HG03045 (cell line): Measurements from ENCODE around the gene MRPL39.

Experiments used
- ATAC-seq: cut with Tn5 transposase; IDR thresholded peaks from one replicate; pipeline ENCODE4 v1.9.1; 2021; ENCODE audit warnings: mild to moderate bottlenecking, moderate library complexity; ENCODE audit not compliant: unreplicated experiment

The MRPL39 gene

DNA sequence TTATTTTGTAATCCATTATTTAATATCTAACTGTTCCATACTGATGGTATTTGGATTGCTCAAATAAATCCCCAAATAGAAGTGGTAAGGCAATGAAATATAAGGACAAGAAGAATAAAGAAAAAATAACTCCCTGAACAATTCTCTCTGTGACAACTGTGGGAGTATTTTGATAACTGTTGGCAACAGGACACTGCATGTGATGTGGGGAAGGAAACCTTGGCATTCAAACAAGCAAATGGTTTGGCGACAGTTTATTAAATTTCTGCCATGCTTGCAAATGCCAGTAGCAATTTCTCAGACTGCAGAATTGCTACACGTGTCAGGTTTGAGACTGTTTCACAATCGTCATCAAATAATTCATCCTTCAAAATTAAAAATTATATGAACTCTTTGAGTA, 8.6 kb upstream of the MRPL39 start:
- no peak for ATAC-seq

GRCh38 chr21:25614441-25614840, 7.2 kb upstream of the MRPL39 start:
- no peak for ATAC-seq

DNA sequence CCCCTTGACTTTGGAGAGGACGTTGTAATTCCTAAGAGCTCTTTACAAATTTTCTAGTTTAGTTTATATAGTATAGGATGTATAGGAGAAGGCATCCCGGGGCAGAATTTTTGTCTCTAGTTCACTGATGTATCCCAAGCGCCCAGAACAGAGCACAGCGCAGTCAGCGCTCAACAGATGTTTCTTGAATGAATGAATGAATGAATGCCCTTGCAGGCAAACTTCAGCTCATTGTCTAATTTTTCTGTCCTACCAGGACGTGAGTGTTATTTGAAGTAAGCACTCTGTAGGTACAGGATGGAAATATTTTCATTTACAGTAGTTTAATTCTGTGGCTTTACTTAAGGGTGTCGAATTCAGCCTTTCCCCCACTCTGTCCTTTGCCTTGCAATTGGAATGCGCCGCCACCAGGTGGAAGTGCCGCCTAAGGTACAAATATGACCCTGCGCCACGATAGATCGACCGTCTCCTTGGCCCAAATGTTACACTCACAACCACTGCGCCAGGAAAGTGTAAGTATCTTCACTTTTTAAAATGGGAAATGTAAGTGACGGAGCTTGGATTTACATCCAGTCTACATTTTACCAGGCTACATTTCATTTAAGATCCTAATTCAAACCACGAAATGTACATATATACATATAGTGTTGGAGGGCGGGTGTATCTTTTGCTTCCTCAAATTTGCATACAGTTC, 910 bp upstream of the MRPL39 start:
- peak; percentile 81 for ATAC-seq

DNA sequence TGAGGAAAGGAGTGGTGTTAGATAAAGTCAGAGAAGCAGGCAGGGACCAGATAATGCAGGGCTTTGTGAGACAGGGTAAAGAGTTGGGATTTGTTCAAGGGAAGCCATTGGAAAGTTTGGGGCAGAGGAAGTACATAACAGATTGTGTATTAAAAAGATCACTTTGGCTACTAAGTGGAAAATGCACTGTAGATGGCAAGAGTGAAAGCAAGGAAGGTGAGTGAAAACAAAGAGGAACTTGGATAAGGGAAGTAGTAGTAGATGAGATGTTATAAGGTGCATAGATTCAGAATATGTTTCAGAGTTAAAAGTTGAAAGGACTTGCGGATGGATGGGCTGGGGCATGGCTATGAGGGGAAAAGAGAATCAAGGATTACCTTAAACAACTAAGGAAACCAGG, 17.4 kb downstream of the MRPL39 start:
- no peak for ATAC-seq

GRCh38 chr21:25586791-25587190, 20.5 kb downstream of the MRPL39 start:
- ATAC-seq: no peak

GRCh38 chr21:25586326-25586725, 21.0 kb downstream of the MRPL39 start:
- no peak for ATAC-seq

- no peak for ATAC-seq
These were observed 22.2 kb downstream of the MRPL39 start for GRCh38 chr21:25584833-25585676.

DNA sequence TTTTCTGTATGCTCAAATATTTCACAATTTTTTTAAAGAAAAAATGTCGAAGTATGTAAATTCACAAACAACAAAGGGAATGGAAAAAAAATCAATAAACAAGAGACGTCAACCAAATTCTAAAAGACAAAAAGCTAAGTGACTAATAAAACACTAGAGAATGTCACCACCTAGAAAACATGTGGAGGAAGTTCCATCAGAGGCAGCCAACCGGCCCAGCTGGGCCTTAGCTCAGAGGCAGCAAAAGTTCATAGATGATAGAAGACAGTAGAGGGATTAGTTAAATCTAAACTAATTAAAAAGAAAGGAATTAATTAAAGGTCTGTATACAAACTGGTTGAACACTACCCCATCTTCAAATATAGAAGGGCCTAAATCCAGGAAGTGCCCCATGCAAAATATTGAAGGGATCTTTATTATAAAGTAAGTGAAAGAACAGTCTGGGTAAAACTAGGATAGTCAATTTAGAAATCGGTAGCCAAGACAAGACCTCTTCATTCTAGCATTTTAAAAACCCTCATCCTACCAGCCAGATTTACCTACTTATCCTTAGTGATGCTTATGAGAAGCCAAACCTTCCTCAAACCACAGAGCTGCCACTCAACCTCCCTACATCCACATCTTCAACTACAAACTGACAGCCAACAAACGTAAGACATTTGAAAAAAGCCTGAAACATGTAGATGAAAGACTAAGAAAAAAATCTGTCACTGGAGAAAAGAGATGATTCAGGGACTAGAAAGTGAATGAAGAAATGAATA, 23.7 kb downstream of the MRPL39 start:
- no peak for ATAC-seq

- ATAC-seq: no peak
These were observed 24.4 kb downstream of the MRPL39 start for GRCh38 chr21:25582888-25583287.

GRCh38 chr21:25582164-25582790, 25.0 kb downstream of the MRPL39 start:
- ATAC-seq: no peak

DNA sequence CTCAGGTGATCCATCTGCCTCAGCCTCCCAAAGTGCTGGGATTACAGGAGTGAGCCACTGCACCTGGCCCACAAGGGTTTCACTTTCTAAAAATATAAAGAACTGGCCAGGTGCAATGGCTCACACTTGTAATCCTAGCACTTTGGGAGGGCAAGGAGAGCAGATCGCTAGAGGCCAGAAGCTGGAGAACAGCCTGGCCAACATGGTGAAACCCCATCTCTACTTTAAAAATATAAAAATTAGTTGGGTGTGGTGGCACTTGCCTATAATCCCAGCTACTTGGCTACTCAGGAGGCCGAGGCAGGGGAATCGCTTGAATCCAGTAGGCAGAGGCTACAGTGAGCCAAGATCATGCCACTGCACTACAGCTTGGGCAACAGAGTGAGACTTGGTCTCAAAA, 25.7 kb downstream of the MRPL39 start:
- ATAC-seq: no peak

DNA sequence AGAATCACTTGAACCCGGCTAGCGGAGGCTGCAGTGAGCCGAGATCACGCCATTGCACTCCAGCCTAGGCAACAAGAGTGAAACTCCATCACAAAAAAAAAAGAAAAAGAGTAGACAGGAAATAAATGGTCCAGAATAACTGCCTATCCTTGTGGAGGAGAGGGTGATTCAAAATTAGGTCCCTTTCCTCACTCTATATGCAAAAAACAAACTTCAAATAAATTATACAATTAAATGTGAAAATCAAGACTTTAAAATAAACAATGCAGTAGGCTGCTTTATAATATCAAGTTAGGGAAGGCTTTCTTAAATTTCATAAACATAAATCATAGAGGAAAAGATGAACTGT, 26.4 kb downstream of the MRPL39 start:
- ATAC-seq: no peak

- ATAC-seq: no peak
These were observed 27.9 kb downstream of the MRPL39 start for GRCh38 chr21:25579226-25580013.

GRCh38 chr21:25578056-25578961, 29.0 kb downstream of the MRPL39 start:
- ATAC-seq: peak; percentile 29

DNA sequence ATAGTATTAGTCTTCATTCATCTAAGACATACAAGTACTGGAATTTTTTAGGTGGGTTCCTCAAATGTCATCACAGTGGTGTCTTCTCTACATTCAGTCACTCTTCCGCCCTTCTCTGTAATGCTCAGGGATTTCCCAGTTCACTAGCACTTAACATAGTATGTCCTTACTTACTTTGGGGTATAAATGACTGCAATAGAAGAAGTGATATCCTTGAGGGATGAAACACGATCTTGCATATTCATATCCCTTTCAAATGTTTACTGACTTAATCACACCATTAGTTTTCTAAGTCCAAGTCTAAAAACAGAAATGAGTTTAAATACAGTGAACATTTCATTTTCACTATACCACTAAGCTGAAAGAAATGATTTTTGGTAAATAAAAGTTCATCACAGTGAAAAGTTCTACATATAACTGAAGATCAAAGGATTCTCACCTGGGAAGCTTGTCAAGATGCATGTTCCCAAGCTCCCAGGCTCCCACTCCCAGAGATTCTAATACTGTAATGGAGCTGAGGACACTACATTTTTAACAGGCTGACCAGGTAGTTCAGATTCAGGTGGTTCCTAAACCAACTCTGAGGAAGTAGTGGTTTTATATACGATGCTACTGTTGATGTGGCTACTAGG, 29.7 kb downstream of the MRPL39 start:
- ATAC-seq: peak; percentile 7

DNA sequence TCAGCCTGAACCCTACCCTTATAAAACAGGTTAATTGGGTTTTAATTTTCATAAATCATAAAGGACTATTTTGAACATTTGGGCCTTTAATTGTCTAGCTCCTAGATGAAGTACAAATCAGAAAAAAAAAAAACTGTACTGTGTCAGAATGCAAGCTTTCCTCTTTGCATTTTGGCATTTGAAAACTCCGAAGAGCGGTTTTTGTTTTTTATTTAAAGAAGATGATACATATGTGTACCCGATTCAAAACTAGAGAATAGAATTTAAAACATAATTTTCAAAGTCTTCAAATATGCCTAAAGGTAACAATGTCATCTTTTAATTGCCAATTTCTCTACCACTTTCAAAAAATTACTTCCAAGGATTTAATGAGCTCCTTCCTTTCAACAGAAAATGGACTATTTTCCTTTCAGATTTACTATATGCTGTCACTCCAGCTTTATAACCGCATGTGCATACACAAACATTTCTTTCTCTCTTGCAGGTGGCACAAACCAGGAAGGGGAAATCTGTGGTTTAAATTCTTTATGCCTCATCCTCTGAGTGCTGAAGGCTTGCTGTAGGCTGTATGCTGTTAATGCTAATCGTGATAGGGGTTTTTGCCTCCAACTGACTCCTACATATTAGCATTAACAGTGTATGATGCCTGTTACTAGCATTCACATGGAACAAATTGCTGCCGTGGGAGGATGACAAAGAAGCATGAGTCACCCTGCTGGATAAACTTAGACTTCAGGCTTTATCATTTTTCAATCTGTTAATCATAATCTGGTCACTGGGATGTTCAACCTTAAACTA, 33.7 kb downstream of the MRPL39 start:
- no peak for ATAC-seq

DNA sequence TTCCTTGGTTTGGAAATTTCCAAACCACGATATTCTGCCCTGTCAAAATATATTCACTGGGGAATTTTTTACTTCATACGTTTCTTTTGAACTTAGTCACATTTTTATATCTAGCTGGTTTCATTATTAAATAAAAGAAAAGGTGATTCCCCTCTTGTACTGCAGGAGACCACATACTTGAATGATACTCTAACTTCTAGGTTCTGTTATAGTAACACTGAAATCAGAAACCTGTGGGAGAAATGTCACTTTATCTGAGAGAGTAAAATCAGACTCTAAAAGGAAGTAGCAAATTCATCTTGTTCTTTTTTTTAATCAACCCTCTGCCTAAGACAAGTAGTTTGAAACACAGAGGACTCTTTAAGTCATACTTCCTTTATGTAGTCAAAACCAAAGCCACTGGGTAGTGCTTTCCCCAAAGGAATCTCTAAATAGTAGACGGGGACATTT, 34.4 kb downstream of the MRPL39 start:
- peak; percentile 35 for ATAC-seq

- ATAC-seq: no peak
These were observed 35.6 kb downstream of the MRPL39 start for GRCh38 chr21:25571726-25572121.
